NB4 (cell line): ENCODE data around the gene FSIP1.

ENCODE experiments used
- DNase-seq: peaks from one replicate; pipeline ENCODE4 v3.0.0; 2010; ENCODE audit warnings: low read depth
- H3K4me3 ChIP-seq: one replicate; pipeline ENCODE4 v1.5.1; 2011; ENCODE audit warnings: mild to moderate bottlenecking, low read depth, low read length, moderate library complexity
- MYC ChIP-seq: IDR thresholded peaks from 2 replicates; pipeline ENCODE4 v1.6.1; 2011; ENCODE audit warnings: low read depth, low read length
- POLR2A ChIP-seq: IDR thresholded peaks from 2 replicates; pipeline ENCODE4 v1.6.1; 2011; ENCODE audit warnings: mild to moderate bottlenecking; ENCODE audit not compliant: insufficient read length; ENCODE audit errors: extremely low read depth
- TF ChIP-seq, protein P1 (sequence below): IDR thresholded peaks from 2 replicates; pipeline ENCODE4 v1.6.1; 2011; ENCODE audit warnings: low read depth, low read length
- TF ChIP-seq, protein P2 (sequence below): IDR thresholded peaks from one replicate; pipeline ENCODE4 v1.5.1; 2012; ENCODE audit warnings: low read depth, low read length

The FSIP1 gene

DNA sequence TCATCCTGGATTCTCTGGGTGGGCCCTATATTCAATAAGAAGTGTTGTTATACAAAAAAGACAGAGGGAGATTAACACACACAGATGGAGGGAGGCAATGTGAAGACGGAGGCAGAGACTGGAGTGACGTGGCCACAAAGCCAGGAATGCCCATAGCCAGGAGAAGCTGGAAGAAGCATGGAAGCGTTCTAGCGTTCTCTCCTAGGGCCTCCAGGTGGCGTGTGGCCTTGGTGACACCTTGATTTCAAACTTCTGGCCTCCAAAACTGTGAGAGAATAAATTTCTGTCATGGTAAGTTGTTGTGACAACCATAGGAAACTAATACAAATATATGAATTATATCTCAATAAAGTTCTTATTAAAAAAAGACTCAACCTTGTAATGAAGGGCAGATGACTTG lies 180.5 kb downstream of the FSIP1 start:
- no peak for DNase-seq
- TF ChIP-seq POLR2A (no peak), MYC (no peak)
- TF ChIP-seq, protein P1, sequence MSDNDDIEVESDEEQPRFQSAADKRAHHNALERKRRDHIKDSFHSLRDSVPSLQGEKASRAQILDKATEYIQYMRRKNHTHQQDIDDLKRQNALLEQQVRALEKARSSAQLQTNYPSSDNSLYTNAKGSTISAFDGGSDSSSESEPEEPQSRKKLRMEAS = no peak
- TF ChIP-seq, protein P2, sequence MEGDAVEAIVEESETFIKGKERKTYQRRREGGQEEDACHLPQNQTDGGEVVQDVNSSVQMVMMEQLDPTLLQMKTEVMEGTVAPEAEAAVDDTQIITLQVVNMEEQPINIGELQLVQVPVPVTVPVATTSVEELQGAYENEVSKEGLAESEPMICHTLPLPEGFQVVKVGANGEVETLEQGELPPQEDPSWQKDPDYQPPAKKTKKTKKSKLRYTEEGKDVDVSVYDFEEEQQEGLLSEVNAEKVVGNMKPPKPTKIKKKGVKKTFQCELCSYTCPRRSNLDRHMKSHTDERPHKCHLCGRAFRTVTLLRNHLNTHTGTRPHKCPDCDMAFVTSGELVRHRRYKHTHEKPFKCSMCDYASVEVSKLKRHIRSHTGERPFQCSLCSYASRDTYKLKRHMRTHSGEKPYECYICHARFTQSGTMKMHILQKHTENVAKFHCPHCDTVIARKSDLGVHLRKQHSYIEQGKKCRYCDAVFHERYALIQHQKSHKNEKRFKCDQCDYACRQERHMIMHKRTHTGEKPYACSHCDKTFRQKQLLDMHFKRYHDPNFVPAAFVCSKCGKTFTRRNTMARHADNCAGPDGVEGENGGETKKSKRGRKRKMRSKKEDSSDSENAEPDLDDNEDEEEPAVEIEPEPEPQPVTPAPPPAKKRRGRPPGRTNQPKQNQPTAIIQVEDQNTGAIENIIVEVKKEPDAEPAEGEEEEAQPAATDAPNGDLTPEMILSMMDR = no peak

DNA sequence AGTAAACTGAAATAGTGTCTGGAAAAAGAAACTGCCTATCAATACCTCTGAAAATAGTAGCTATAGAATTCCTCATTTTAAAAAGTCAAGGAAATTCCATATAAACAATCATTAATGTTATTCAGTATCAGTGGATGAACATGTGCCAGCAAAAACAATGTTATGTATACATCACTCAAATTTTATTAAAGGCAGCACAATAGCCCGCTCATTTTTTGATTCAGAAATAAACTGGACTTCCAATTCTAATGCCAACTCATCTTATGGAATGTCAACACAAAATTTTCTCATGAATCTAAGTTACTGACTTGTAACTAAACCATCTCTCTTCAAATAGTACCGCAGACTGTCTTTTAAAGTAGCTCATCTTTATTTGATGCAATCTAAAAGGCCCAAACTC lies 182.8 kb downstream of the FSIP1 start:
- H3K4me3 ChIP-seq = no peak overlapping the region
- no peak for DNase-seq
- TF ChIP-seq, protein P1 = no peak
- TF ChIP-seq, protein P2 = no peak
- TF ChIP-seq POLR2A (no peak), MYC (no peak)

More for the DNA sequence above, 180.5 kb downstream of the FSIP1 start:
- no peak overlapping the region for H3K4me3 ChIP-seq

DNA sequence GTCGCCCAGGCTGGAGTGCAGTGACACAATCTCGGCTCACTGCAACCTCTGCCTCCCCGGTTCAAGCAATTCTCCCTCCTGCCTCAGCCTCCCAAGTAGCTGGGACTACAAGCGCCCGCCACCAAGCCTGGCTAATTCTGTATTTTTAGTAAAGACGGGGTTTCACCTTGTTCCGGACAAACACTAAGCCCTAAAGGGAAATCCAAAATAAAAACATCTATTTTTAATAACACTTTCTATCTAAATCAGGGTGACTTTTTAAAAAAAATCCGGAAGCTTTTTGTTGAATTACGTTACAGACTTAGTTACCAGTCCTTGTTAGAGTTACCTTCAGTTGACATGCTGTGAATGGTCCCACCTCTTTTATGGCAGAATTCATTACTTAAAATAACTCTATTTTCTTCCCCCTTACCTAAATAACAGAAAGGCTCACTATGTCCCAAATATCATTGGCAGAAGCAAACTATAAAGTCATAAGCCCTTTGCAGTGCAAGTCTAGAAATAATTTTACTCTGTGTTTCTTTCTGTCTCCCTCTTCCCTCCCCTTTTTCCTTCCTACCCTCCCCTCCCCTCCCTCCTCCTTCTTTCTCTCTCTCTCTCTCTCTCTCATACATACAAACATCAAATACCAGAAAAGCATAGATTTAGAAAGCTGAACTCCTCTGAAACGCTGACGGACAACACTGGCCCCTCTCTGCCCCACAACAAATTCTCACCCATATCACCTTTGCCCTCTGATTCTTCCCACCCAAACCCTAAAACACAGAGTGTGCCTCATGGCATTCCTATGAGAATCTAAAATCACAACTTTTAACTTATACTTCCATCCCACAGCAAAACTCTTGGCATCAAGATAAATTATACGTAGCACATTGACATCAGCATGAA lies 183.4 kb downstream of the FSIP1 start:
- no peak for TF ChIP-seq POLR2A
- TF ChIP-seq MYC = no peak
- TF ChIP-seq, protein P1 = no peak
- TF ChIP-seq, protein P2 = no peak
- DNase-seq = no peak
- H3K4me3 ChIP-seq = no peak overlapping the region

DNA sequence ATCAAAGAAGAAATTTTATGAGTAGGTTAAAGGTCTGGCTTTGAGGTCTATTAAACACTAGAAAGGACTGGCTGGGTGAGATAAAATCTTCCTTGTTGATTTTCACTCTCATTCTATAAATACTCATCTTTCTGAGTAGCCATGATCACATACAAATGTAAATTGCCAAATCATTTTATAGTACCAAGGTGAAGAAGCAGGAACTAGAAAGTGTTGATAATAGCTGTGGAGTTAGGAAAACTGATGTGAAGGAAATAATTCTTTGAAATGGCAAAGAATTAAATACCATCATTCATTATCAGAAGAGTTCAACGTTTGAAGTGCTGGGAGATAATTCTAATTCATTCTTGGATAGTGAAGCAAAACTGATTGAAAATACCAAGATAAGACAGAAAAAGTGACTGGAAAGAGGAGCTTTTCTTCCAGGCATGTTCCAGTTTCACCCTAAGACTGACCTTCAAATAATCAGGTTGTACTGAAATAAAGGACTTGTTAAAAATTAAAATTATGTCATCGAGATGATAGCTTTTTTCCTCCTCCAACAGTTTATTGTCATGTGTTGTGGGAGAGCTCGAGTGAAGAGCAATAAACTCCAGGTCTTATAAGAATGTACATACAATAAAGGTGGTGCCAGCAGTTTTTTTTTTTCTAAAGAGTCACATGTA lies 184.3 kb downstream of the FSIP1 start:
- H3K4me3 ChIP-seq = no peak overlapping the region
- no peak for DNase-seq
- TF ChIP-seq, protein P2 = no peak
- TF ChIP-seq POLR2A = no peak
- TF ChIP-seq, protein P1 = no peak
- no peak for TF ChIP-seq MYC

DNA sequence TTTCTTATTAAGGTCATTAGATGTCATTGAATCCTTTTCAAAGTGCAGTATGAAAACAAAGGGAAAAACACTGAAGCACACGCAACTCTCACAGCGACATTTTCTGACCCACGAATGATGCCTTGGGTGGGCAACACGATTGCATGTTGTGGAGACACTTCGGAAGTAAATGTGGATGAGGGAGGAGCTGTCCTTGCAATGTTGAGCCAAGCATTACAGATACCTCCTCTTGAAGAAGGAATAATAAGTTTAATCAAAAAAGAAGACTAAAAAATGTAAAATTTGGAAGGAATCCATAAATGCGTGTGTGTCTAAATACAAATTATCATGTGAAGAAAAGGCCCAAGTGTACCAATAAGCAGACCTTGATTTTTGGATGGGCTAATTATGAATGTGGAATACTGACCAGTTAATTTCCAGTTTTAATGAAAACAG lies 184.9 kb downstream of the FSIP1 start:
- TF ChIP-seq, protein P1 = no peak
- no peak for TF ChIP-seq POLR2A
- no peak for TF ChIP-seq MYC
- TF ChIP-seq, protein P2 = no peak
- H3K4me3 ChIP-seq = no peak overlapping the region
- no peak for DNase-seq
